GM18498 (cell line): Measurements from ENCODE around the gene CIRBP.

ENCODE experiments used
- ATAC-seq: cut with Tn5 transposase; IDR thresholded peaks from one replicate; pipeline ENCODE4 v1.9.1; 2021; ENCODE audit warnings: mild to moderate bottlenecking, moderate library complexity; ENCODE audit not compliant: unreplicated experiment

Gene CIRBP

DNA sequence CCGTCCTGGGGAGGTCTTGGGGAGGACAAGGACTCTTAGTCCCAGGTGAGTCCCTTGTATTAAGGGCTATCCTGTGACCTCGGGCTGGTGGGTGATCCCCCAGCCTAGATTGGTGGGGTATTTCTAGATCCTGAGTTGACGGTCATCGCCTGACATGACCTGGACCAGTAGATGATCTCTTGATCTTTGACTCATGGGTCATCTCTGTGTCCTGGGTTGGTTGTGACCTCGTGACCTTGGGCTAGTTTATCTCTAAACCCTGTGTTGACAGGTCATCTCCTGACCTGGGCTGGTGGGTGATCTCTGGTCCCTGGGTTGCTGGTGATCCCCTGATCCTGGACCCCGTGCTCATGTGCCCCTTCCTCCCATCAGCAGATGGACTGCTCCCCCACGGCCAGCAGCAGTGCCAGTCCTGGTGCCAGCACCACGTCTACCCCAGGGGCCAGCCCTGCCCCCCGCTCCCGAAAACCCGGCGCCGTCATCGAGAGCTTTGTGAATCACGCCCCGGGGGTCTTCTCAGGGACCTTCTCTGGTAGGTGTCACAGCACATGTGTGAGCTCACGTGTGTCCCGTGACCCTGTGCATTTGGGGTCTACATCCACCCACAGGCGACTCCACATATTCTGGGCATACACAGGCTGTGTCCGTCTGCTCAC, 14.5 kb upstream of the CIRBP start:
- no peak for ATAC-seq

DNA sequence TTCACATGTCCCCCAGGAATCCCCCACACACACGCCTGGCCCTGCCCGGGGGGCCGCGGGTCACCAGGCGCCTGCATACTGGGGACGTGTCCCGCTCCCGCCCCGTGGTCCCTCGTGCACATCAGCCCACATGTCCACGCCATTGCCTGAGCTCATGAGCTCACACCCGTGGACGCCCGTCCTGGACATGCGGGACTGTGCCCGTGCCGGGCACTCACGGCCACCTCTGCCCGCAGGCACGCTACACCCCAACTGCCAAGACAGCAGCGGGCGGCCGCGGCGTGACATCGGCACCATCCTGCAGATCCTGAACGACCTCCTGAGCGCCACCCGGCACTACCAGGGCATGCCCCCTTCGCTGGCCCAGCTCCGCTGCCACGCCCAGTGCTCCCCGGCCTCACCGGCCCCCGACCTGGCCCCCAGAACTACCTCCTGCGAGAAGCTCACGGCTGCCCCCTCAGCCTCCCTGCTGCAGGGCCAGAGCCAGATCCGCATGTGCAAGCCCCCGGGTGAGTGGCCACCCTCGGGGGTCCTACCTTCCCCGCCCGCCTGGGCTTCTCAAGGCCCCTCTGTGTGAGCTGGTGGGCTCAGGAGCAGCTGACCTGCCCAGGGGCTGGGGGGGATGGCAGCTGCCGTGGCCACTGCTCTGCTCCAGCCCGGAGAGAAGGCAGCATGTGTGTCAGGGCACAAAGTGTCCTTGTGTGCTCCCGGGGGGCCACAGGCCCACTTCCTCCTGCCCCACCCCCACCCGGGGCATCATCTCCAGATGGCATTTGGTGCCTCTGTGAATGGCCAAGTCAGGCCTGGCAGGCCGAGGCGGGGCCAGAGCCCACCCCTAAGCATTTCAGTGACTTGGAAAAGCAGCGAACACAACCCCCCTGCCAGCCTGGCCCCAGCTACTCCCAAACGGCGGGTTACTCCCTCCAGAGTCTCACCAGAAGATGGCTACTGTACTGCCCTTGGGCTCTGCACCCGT, 13.7 kb upstream of the CIRBP start:
- ATAC-seq = no peak

DNA sequence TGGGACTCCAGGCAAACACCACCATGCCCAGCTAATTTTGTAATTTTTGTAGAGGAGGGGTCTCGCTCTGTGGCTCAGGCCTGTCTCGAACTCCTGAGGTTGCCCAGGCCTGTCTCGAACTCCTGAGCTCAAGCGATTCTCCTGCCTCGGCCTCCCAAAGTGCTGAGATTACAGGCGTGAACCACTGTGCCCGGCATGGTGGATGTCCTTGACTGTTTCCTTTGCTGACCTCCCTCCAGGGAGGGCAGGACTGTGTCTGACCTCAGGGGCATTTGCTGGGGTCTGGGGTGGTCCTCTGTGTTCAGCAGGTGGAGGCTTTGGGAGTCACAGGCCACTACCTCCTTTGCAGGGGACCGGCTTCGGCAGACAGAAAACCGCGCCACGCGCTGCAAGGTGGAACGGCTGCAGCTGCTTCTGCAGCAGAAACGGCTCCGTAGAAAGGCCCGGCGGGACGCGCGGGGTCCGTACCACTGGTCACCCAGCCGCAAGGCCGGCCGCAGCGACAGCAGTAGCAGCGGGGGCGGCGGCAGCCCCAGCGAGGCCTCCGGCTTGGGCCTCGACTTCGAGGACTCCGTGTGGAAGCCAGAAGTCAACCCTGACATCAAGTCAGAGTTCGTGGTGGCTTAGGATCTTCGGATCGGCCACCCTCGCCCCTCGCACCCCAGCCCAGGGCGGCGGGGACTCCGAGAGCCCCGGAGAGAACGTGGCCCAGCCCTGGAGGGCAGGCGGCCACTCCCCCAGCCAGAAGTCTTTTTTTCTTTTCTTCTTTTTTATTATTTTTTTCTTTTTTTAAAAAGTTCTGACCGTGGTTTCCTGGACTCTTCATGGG, 12.3 kb upstream of the CIRBP start:
- ATAC-seq = no peak

DNA sequence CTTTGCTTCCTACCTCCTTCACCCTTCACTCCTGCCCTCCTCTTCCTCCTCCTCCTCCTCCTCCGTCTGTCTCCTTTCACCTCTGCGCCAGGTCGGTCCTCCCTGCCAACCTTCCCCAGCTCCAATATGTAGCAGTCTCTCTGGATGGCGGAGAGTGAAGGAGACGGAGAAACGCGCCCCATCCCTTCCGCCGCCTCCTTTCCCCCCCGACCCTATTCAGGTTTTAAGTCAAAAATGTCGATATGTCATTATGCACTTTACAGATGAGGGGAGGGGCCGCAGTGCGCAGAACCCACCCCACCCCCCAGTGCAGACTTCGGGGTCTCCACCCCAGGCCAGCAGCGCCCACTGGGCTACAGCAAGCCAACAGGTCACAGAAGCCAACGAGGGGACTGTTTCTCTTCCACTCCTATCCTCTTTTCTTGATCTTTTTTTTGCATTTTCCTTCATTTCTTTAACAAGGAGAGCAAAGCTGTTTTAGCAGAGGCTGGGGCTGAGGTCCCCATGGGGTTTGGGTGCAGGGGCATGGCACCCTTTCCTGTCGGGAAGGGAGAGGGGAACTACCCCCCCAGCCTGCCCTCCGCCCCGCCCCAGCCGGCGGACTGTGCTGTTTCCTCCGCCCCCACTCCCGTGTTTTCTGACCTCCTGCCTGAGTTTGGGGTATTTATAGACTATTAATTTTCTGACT, 11.5 kb upstream of the CIRBP start:
- no peak for ATAC-seq

DNA sequence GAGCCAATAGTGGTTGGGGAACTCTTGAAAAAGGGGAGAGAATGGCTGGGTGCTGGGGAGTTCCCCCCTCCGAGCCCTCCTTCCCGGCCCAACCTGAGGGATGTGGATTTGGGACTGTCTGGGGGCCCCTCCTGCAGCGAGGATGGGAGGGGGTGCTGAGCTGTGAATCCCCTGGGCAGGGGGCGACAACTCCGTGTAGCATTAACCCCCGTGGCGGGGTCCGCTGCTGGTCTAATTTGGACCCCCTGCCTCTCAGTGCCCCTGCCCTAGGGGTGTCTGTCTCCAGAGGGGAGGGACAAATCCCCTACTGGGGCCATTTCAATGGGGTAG, 11.0 kb upstream of the CIRBP start:
- no peak for ATAC-seq

DNA sequence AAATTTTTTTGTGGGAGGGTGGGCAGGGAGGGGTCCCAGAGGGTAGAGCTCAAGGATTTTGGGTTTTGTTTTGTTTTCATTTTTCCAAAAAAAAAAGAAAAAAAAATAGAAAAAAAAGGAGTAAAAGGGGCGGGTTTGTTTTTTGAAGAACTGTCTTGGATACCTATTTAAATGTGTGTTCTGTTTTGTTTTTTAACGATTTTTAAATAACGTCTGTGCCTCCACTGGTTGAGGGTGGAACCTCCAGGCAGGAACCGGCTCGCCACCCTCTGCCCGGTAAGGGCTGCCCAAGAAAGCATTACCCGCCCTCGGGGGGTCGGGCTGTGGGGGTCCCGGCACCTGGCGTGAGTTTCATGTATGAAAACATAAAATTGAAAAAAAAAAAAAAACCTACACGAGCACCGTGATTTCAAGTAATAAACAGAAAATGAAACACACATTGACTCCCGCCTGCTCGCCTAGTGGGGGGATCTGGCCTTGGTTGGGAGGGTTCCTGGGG, 10.4 kb upstream of the CIRBP start:
- no peak for ATAC-seq

DNA sequence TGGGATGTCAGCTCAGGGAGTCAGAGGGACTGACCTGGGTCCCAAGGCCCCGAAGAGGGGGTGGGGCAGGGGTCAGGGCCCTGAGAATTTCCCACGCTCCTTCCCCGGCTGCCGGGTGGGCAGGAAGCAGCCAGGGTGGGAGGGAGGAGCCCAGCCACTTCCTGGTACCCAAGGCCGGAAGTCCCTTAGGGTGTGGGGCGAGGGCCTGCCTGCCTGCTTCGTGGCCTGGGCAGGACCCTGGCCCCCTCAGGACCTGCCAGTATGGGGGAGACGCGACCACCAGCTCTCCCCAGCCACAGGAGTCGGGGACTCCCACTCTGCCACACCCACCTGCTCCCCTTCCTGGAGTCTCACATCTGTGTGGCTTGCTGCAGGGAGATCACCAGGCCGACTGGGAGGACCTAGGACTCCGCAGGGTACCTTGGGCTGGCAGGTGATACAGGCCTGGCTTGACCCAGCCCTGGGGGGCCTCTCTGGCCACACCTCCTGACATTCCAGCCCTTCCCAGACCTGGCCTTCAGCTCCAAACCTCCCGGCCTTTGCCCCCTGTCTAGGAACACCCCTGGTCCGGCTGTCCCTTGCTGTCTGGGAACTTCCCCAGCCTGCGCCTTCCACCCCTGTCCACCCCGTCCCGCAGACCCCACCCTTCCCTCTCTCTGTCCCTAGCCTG, 9.8 kb upstream of the CIRBP start:
- ATAC-seq = peak; percentile 40

DNA sequence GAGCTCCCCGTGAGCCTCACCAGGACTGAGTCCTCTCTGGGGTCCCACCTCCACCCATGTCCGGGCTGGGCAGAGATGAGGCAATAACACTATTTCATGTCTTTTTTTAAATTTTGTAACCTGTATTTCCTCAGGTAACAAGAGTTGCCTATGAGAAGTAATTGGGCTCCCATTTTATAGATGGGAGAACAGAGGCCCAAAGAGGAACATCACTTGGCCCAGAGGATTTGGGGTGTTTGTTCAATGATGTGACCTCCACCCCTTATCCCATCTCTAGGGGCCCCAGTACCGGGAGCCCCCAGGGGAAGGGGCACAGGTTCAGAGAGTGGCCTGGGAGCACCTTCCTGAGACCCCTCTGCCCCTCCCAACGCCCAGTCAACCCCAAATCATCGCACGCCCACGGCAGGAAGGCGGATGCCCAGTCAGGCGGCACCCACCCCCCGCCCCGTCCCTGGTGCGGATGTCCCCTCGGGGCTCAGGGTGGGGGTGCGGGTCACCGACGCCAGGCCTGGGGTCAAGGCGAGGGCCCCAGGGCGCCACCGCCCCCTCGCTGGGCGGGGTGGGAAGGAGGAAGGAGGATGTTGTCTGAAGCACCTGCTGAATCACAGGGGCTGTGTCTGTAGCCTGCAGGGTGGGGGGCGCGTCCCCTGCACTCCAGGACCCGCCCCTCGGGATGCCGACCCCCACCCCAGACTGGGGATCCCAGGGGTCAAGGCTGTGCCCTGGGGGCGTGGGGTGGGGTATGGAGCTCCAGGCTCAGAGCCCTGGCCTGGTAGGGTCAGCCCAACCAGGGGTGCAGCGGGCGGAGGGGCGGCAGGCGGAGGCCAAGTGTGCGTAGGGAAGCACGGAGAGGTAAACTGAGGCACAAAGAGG, 9.0 kb upstream of the CIRBP start:
- ATAC-seq = peak; percentile 13

DNA sequence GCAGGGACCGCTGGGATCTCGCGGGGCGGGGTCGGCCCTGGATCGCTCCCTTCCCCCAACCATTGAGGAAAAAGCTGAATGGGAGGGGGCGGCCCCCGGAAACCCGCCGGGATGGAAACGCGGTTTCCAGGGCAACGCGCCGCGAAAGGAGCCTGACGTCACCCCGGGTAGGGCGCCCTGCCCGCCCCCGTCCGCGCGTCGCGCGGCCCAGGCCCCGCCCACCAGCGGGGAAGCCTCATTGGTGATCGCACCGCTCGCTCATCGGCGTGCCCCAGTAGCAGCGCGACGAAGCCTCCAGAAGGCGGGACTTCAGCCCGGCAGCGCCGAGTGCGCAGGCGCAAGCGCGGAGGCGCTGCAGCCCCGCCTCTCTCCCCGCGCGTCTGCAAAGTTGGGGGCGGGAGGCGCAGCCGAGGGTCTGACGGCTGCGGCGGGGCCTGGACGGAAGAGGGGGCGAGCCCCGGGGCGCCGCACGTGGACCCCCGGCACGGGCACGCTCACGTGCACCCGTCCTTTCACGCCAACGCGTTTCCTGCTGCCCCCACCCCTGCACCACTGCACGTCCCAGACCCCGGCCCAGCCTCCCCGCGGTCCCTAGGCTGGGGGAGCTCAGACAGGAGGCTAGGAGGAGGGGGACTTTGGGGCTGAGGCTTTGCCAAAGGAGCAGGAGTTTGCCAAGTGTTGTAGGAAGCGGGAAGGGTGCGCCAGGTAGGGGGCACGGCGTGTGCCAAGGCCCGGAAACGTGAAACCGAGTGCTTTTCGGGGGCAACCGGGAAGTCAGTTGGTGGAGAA, 8.2 kb upstream of the CIRBP start:
- peak; percentile 72 for ATAC-seq

DNA sequence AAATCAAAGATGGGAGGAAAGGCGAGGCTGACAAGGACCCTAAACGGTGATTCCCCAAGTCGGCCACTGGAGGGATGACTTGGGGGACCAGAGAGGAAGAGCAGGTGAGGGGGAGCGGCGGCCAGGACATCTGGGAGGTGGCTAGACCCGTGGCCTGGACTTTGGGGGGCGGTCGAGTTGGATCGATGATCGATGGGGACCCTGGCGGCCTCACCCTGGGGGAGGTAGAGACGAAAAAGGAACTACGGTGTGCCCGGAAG, 7.7 kb upstream of the CIRBP start:
- ATAC-seq = no peak

DNA sequence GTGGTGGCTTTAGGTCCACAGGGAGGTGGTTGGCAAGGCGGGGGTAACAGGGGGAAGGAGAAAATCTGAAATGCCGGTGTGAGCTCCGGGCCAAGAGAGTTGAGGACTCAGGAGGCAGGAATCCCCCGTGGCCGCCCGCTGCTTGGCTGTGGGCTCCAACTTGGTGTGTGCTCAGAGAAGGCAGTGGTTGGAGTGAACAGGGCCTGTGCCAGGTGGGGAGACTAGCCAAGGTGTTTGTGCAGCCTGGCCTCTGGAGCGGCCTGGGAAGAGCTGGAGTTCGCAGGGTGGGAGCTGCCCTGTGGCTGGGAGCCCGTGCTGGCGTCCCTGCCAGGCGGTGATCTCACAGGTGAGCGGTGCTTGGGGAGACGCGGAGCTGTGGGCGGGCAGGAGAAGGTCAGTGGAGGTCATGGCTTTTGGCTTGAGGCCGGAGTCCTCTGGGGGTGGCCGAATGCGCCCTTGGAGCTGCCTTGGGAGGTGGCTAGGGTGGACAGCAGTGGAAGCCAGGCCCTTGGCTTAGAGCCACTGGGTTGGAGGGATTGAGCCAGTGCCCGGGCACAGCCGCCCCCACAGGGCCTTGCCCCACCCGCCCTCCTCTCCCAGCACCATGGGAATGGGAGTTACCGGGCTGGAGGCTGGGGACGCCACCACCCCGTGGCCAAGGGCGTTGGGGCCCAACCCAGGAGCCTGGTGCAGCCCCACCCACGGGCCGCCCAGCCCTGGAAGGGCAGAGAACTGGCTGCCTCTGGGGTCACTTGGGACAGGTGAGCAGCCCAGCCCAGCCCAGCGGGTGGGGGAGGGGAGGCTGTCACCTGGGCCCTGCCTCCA, 7.1 kb upstream of the CIRBP start:
- ATAC-seq = no peak

DNA sequence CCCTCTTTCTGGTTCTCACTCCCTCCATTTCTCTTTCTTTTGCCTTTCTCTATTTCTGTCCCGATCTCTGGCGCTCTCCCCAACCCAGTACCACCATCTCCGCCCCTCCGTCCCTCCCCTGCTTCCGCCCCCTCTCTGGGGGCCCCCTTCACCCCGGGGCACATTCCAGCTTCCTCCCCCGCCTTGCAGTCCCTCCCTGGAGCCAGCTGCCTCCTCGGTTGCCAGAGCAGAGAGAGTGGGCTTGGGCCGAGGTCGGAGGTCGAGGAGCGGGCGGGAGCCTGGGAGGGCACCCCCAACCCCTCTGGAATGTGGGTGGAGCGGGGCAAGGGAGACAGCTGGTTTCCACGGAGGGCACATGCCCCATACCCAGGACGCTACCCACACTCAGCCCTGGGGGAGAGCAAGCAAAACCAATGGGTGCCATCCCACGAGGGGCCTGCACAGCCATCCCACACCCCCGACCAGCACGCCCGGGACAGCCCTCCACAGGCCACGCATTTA, 6.5 kb upstream of the CIRBP start:
- no peak for ATAC-seq

DNA sequence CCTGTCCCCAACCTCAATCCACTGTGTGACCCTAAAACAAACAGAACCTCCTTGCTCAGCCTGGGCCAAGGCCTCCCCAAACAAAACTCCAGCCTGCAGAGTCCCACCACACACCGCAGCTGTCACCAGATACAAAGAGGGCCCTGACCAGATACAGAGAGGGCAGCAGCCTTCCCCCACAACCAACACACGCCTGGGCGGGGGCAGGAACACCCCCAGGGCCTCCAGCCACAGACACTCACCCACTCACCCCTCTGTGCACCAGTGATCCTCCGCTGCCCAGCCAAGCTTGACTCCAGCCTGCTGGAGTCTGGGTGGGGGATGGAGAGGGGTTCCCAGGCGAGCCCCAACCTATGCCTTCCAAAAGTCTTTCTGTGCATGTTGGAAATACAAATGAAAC, 5.9 kb upstream of the CIRBP start:
- ATAC-seq = no peak

DNA sequence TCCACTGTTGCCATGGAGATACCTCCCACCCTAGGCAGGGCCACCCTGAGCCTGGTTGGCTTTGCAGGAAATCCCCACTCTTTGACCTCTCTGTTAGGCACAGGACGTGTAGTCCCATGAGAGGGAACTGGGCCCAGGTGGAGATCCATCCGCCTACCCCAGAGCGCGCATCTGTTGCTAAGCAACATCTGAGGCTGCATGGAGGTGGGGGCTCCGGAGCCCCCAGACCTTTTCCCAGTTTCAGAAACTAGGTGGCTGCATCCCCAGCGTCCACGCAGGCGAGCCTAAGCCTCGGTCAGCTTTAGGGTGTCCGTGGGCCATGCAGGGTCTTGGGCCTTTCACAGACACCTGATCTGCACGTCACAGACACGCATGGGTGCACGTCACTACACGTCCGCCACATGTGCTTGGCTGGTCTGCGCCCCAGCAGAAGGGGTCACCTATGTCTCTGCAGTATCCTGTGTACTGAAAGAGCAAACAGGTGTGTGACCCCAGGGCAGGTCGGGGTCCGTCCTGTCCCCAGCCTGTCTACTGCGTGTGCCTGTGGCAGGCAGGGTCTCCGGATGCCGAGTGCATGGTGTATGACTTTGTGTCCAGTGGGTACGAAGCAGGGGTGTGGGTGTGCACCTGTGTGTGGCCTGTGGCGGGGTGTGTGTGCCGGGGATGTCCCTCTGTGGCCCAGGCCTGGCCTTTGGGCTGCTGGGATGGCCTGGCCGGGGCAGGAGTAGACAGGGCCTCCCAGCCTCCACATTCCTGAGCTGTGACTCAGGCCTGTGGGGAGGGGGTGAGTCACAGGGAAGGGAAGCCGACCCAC, 4.1 kb upstream of the CIRBP start:
- ATAC-seq = no peak

DNA sequence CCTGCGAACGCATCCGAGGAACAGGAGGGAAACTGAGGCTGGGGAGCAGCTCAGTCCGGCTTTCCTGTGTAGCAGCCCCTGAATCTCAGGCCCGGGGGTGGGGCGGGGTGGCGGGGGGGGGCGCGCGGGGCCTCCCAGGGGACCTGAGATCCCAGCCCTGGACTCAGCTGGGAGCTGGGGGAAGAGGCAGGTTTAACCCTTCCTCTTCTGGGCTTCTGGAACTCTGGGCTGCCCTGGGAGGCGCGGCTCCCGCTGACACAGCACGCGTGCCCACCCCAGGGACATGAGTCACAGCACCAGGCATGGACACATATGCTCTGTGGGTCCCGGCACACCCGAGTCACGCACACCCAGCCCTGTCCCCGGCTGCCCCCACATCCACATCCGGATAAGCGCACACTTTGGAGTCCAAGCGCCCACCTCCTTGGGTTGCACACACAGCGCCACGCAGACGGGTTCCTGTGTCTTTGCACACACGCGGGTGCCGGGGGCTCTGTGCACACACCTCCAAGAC, 3.5 kb upstream of the CIRBP start:
- no peak for ATAC-seq

DNA sequence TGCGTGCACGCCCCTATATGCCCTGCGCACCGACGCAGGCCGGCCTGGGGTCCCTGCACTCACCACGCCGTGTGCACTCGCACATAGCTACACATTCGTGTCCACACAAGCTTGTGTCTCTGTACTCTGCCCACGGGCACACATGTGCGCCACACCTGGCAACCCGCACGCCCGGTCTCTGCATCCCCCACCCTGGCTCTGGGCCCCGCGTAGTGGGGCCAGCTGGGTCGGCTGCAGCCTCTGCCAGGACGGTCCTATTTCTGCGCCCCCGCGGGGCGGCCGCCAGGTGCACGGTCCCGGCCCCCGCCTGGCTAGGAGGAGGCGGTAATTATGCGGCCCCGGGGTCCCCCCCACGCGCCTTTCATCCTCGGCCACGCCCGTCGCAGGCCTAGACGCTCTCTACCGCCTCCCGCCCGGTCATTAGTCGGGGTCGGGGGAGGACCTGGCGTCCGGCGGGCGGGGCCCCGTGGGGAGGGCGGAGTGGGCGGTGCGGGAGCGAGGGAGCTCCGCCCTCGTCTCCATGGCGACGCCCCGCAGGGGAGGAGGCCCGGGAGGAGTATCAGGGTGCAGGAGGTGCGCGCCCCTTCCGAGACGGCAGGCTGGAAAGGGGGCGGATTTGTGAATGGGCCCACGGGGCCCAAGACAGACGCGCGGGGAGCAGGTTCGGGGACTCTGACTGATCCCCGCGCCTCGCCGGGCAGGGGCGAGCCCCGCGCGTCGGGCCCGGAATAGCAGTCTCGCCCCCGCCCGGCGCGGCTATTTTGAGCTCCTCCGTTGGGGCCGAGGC, 2.8 kb upstream of the CIRBP start:
- ATAC-seq = peak; percentile 38
